HG03558 (cell line): ENCODE results near the gene LYZL6.

ENCODE experiments used
- ATAC-seq: cut with Tn5 transposase; IDR thresholded peaks from one replicate; pipeline ENCODE4 v1.9.1; 2021; ENCODE audit warnings: moderate number of reproducible peaks; ENCODE audit not compliant: unreplicated experiment; ENCODE audit errors: extremely low read depth

The LYZL6 gene

GRCh38 chr17:35889818-35890773 lies 53.4 kb downstream of the LYZL6 start:
- ATAC-seq, result no peak

- no peak for ATAC-seq
Measured at GRCh38 chr17:35889241-35889640, 54.3 kb downstream of the LYZL6 start.
